NB4 (cell line): ENCODE measurements around the gene UBE2G1.

Experiments
- DNase-seq: peaks from one replicate; pipeline ENCODE4 v3.0.0; 2010; ENCODE audit warnings: low read depth
- H3K4me3 ChIP-seq: one replicate; pipeline ENCODE4 v1.5.1; 2011; ENCODE audit warnings: mild to moderate bottlenecking, low read depth, low read length, moderate library complexity
- MYC ChIP-seq: IDR thresholded peaks from 2 replicates; pipeline ENCODE4 v1.6.1; 2011; ENCODE audit warnings: low read depth, low read length
- POLR2A ChIP-seq: IDR thresholded peaks from 2 replicates; pipeline ENCODE4 v1.6.1; 2011; ENCODE audit warnings: mild to moderate bottlenecking; ENCODE audit not compliant: insufficient read length; ENCODE audit errors: extremely low read depth
- TF ChIP-seq, protein P1 (sequence below): IDR thresholded peaks from 2 replicates; pipeline ENCODE4 v1.6.1; 2011; ENCODE audit warnings: low read depth, low read length
- TF ChIP-seq, protein P2 (sequence below): IDR thresholded peaks from one replicate; pipeline ENCODE4 v1.5.1; 2012; ENCODE audit warnings: low read depth, low read length

Gene UBE2G1

DNA sequence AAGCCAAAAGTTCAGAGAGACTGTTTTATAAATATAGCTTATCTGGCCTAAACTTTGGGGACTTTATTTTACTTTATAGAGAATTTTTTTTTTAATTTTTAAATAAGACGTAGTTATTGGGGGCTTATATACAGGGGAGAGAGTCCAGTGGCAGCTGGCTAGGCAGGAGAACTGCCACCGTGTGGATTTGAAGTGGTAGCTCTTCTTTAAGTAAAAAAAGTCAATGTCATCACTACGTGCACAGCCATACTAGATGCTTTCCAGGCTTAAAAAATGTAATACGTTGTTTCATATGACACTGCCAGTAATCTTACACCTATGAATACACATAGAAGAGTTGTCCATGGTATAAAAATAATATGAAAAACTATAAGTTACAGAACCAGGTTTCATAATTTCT is 70.8 kb downstream of the UBE2G1 start:
- no peak for DNase-seq

DNA sequence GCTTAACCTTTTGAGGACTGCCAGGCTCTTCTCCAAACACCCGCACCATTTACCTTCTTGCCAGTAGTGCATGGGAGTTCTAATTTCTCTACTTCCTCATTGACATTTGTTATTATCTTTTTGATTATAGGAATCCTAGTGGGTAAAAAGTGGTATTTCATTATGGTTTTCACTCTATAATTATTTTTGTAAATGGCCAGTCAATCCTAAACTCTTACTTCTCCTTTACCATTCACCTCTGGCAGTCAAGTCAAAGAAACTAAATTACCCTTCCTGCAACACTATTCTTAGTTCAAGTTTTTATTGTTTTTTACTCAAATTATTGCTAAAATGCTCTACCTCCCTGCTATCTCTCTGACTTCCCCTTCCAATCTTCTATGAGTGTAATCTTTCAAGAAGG is 72.9 kb downstream of the UBE2G1 start:
- H3K4me3 ChIP-seq, result no peak overlapping the region
- no peak for DNase-seq
- TF ChIP-seq, protein P1, sequence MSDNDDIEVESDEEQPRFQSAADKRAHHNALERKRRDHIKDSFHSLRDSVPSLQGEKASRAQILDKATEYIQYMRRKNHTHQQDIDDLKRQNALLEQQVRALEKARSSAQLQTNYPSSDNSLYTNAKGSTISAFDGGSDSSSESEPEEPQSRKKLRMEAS, result no peak
- TF ChIP-seq, protein P2, sequence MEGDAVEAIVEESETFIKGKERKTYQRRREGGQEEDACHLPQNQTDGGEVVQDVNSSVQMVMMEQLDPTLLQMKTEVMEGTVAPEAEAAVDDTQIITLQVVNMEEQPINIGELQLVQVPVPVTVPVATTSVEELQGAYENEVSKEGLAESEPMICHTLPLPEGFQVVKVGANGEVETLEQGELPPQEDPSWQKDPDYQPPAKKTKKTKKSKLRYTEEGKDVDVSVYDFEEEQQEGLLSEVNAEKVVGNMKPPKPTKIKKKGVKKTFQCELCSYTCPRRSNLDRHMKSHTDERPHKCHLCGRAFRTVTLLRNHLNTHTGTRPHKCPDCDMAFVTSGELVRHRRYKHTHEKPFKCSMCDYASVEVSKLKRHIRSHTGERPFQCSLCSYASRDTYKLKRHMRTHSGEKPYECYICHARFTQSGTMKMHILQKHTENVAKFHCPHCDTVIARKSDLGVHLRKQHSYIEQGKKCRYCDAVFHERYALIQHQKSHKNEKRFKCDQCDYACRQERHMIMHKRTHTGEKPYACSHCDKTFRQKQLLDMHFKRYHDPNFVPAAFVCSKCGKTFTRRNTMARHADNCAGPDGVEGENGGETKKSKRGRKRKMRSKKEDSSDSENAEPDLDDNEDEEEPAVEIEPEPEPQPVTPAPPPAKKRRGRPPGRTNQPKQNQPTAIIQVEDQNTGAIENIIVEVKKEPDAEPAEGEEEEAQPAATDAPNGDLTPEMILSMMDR, result no peak
- no peak for TF ChIP-seq POLR2A
- no peak for TF ChIP-seq MYC

More for the DNA sequence above, 70.8 kb downstream of the UBE2G1 start:
- no peak overlapping the region for H3K4me3 ChIP-seq
- TF ChIP-seq, protein P2, result no peak
- no peak for TF ChIP-seq POLR2A
- no peak for TF ChIP-seq MYC
- TF ChIP-seq, protein P1, result no peak

DNA sequence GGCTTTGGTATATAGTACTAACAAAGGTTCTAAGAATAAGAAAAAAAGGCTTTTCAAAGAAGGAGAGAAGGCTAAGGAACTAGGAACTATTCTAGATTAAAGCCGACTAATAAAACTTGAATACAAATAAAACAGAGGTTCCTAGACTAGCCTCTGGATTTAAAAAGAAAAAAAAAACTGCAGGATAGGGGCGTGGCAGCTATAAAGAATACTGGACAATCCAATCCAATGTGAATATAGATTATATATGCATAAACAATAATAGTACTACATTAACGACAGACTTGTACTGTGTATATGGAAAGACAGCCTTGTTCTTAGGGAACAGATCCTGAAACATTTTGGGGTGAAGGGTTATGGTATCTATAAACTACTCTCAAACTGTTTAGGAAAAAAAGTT is 78.8 kb downstream of the UBE2G1 start:
- TF ChIP-seq POLR2A (no peak), MYC (no peak)
- TF ChIP-seq, protein P2, result no peak
- TF ChIP-seq, protein P1, result no peak

DNA sequence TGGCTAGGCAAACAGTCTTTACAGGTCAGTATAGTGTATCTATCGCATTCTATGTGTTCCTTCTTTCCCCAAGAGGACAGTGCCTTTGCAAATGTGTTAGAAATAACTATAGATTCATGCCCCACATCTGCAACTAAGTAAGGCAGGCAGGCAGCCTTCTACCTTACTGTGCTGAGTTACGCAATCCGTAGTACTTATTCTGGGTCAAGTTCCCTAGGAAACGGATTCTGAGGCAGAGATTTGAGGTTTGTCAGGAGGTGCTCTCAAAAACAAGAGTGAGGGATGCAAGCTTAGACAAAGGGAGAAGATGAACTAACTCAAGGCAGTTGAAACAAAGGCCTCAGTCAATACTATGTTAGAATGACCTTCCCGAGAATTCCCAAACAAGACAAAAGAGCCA is 90.0 kb downstream of the UBE2G1 start:
- TF ChIP-seq POLR2A, result no peak
- TF ChIP-seq, protein P1, result no peak
- TF ChIP-seq, protein P2, result no peak
- no peak for TF ChIP-seq MYC
- H3K4me3 ChIP-seq, result no peak overlapping the region
- DNase-seq, result peak; percentile 4

More for the DNA sequence above, 78.8 kb downstream of the UBE2G1 start:
- no peak overlapping the region for H3K4me3 ChIP-seq
- no peak for DNase-seq

DNA sequence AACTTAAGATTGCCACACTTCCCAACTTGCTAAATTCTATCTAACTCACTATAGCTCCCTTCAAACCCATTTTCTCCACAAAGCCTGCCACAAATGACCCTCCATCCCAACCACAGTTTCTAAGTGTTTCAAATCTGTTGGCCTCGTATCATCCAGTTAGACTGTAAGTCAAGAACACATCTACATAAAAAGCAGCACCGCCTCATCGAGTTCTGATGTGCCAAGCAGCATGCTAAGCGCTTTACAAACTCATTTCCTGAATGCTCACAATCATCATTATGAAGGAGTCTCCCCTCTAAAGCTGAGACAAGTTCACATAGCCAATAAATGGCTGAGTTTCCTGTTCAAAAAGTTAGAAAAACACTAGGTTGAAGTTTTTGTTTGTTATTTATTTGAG is 93.5 kb downstream of the UBE2G1 start:
- no peak for DNase-seq
- H3K4me3 ChIP-seq, result no peak overlapping the region
- no peak for TF ChIP-seq POLR2A
- no peak for TF ChIP-seq MYC
- TF ChIP-seq, protein P2, result no peak
- TF ChIP-seq, protein P1, result no peak
